Thymus (tissue), 11 donors: Measurements from ENCODE around the gene PNMA6F. TPM values are rescaled to one million over a fixed set of nuclear protein-coding genes. Genes with fewer than 3 reads are reported as not detected.
"Not testable (repeated sequence)": the region's sequence is repeated elsewhere in the genome, so short reads cannot be mapped to it uniquely, and the experiment has no call there.

Experiments
- DNase-seq, 9 donors: peaks; one replicate each; pipeline ENCODE4 v3.0.0-alpha.2; 2013; ENCODE audit warnings: low spot score in 9 of 9, low read depth in 6 of 9, missing footprints in 1 of 9
- H3K27ac ChIP-seq, 2 donors: one replicate each; pipeline ENCODE4 v1.5.1; 2013; ENCODE audit warnings: control low read depth in 1 of 2, low read depth in 1 of 2, low read length in 1 of 2, mild to moderate bottlenecking in 1 of 2, moderate library complexity in 1 of 2
- H3K27me3 ChIP-seq, 2 donors: one replicate each; pipeline ENCODE4 v1.5.1; 2013; ENCODE audit warnings: low read length in 1 of 2; ENCODE audit not compliant: control insufficient read depth in 2 of 2, insufficient read depth in 1 of 2
- H3K36me3 ChIP-seq, 2 donors: one replicate each; pipeline ENCODE4 v1.5.1; 2013; ENCODE audit warnings: low read length in 1 of 2, mild to moderate bottlenecking in 1 of 2, moderate library complexity in 1 of 2; ENCODE audit not compliant: control insufficient read depth in 2 of 2, insufficient read depth in 2 of 2
- H3K4me1 ChIP-seq, 2 donors: one replicate each; pipeline ENCODE4 v1.5.1; 2013; ENCODE audit warnings: low read length in 2 of 2; ENCODE audit not compliant: control insufficient read depth in 2 of 2, insufficient read depth in 2 of 2
- H3K4me3 ChIP-seq, 2 donors: one replicate each; pipeline ENCODE4 v1.5.1; 2013; ENCODE audit warnings: low read length in 2 of 2, control low read depth in 1 of 2, mild to moderate bottlenecking in 1 of 2
- H3K9me3 ChIP-seq, 2 donors: one replicate each; pipeline ENCODE4 v1.5.1; 2013; ENCODE audit warnings: low read length in 1 of 2, mild to moderate bottlenecking in 1 of 2; ENCODE audit not compliant: control insufficient read depth in 2 of 2, insufficient read depth in 1 of 2
- WGBS: extraction: QIAGEN DNeasy Blood & Tissue Kit; methylation state at CpG from one replicate; pipeline ENCODE4 v1.1.7; 2013; 5-methylcytosine and 5-hydroxymethylcytosine counted together
- polyA plus RNA-seq: library from polyadenylated mRNA; stranded (reverse); fragments of 200-250 nt; gene quantifications from one replicate; pipeline ENCODE4 v1.2.3, GENCODE V29; 2013
- total RNA-seq: library from RNA; stranded (reverse); fragments of 120-200 nt; gene quantifications from one replicate; pipeline ENCODE4 v1.2.4, GENCODE V29; 2013
- donor health status: healthy.

The PNMA6F gene
- total and polyA plus RNA-seq, 2 donors, result under 0.01 to 0.02 TPM

- not testable (repeated sequence) for H3K27ac ChIP-seq, H3K36me3 ChIP-seq, H3K4me3 ChIP-seq, H3K4me1 ChIP-seq, H3K27me3 ChIP-seq, DNase-seq, H3K9me3 ChIP-seq
- WGBS, result 100% methylated on average over 7 of the region's 19 CpGs
These were observed 49.5 kb downstream of the PNMA6F start for GRCh38 chrX:153272070-153272469.

Other genes with a start within 250 kb of the PNMA6F start
- 0.71 TPM for gene PNMA6A, start 249.3 kb downstream of the PNMA6F start, total RNA-seq
- gene PNMA6A, start 249.3 kb downstream of the PNMA6F start, polyA plus RNA-seq, result 1.5 TPM
- not detected for gene MAGEA1, start 142.5 kb downstream of the PNMA6F start, total RNA-seq
- gene MAGEA1, start 142.5 kb downstream of the PNMA6F start, polyA plus RNA-seq, result not detected
- gene ZNF275, start 12.4 kb upstream of the PNMA6F start, total RNA-seq, result 3.7 TPM
- gene ZNF275, start 12.4 kb upstream of the PNMA6F start, polyA plus RNA-seq, result 4.5 TPM
- gene PNMA6E, start 79.6 kb upstream of the PNMA6F start, total RNA-seq, result not detected
- 0.05 TPM for gene PNMA6E, start 79.6 kb upstream of the PNMA6F start, polyA plus RNA-seq
- 0.19 TPM for gene ZFP92, start 89.7 kb upstream of the PNMA6F start, total RNA-seq
- 0.27 TPM for gene ZFP92, start 89.7 kb upstream of the PNMA6F start, polyA plus RNA-seq
- gene TREX2, start 124.3 kb upstream of the PNMA6F start, total RNA-seq, result 0.38 TPM
- 1.2 TPM for gene TREX2, start 124.3 kb upstream of the PNMA6F start, polyA plus RNA-seq
- gene HAUS7, start 148.8 kb upstream of the PNMA6F start, total RNA-seq, result 19.1 TPM
- gene HAUS7, start 148.8 kb upstream of the PNMA6F start, polyA plus RNA-seq, result 47.6 TPM
- 3.4 TPM for gene BGN, start 173.2 kb upstream of the PNMA6F start, total RNA-seq
- 21.6 TPM for gene BGN, start 173.2 kb upstream of the PNMA6F start, polyA plus RNA-seq
- gene ATP2B3, start 195.9 kb upstream of the PNMA6F start, total RNA-seq, result 0.09 TPM
- gene ATP2B3, start 195.9 kb upstream of the PNMA6F start, polyA plus RNA-seq, result 0.02 TPM